GM19397 (cell line): ENCODE results near the gene CHD2.

ENCODE experiments used
- ATAC-seq: cut with Tn5 transposase; IDR thresholded peaks from one replicate; pipeline ENCODE4 v1.9.1; 2021; ENCODE audit warnings: mild to moderate bottlenecking, moderate library complexity; ENCODE audit not compliant: unreplicated experiment

Gene CHD2

DNA sequence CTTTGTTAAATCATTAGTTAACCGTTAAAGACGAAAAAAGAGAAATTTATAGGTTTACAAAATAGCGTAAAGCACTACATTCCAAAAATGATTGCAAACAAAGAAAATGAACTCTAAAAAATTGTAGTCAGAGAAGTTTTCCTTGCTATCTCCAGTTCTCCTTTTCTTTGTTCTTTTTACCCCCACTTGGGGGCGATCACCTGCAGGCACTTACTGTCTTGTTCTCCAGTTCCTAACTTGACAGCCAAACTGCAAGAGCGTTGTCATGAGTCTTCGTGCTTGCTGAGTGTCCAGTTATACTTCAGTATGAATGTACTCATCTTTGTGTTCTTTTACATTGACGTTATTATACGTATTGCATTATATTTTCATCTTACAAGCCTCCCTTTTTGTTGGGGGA is 54.5 kb downstream of the CHD2 start:
- ATAC-seq: no peak

DNA sequence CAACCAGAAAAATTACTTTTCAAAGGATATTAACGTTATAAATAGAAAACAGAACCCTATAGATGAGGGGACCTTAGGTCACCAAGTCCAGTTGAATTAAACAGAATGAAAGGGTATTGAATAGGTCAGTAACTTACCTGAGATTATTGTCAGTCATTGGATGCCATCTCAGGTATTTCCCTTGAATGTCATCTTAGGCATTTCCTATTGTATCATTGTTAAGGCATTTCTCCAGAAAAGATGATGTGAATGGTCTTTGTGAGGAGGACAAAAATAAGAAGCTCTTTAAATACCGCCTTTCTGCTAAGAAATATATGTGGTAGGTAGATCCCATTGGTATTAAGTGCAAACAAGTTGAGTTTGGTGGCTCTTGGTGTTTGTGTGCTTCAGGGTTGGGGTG is 55.6 kb downstream of the CHD2 start:
- ATAC-seq: no peak

DNA sequence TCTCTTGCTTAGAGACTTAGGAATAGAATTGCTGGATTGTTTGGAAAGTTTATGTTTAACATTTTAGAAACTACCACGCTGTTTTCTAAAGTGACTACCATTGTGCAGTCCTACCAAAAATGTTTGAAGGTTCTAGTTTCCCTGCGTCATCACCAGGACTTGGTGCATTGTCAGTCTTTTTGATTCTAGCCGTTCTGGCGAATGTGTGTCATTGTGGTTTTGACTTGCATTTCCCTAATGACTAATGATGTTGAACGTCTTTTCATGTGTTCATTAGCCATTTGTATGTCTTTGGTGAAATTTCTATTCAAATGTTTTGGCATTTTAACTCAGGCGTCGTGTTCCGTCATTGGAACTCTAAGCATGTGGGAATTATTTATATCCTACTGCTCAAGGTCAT is 58.0 kb downstream of the CHD2 start:
- no peak for ATAC-seq

DNA sequence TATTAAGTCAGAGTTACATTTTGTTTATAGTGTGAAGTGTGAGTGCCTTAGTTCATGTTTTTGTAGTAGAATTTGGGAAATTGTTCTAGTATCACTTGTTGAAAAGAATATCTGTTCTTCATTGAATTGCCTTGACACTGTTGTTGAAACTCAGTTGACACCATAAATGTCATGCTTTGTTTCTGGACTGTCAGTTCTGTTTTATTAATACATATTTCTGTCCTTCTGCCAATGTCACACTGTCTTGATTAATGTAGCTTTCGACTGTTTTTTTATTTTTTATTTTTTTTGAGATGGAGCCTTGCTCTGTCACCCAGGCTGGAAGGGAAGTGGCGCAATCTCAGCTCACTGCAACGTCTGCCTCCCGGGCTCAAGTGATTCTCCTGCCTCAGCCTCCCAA is 59.1 kb downstream of the CHD2 start:
- ATAC-seq: no peak

DNA sequence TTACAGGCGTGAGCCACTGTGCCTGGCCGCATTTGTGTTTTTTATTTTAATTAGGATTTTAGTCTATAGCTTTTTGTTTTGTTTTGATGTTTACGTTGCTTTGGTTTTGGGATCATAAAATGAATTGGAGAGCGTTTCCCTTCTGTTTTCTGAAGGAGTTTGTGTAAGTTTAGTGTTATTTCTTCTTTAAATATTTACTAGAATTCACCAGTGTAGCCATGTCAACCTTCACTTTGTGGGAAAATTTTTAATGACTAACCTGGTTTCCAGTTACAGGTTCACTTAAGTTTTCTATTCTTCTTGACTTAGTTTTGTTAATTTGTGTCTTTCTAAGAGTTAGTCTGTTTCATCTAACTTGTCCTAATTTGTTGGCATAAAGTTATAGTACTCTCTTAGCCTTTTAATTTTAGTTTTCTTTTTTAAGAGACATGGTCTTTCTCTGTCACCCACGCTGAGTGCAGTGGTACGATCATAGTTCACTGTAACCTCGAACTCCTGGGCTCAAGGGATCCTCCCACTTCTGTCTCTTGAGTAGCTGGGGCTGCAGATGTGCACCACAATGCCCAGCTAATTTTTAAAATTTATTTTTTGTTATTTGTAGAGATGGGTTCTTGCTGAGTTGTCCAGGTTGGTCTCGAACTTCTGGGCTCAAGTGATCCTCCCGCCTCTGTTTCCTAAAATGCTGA is 61.0 kb downstream of the CHD2 start:
- ATAC-seq: no peak

DNA sequence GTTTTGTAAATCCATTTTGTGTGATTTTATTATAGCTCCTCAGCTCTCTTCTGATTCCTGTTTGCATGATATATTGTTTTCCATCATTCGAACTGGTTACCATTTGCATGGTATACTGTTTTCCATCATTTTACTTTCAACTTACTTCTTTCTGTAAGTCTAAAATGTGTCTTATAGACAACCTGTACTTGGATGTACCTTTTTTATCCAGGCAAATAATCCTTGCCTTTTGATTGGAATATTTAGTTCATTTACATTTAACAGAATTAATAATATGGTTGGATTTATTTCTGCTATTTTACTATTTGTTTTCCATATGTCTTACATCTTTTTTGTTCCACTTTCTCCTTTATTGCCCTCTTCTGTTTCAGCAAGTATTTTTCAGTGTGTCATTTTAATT is 62.8 kb downstream of the CHD2 start:
- no peak for ATAC-seq

DNA sequence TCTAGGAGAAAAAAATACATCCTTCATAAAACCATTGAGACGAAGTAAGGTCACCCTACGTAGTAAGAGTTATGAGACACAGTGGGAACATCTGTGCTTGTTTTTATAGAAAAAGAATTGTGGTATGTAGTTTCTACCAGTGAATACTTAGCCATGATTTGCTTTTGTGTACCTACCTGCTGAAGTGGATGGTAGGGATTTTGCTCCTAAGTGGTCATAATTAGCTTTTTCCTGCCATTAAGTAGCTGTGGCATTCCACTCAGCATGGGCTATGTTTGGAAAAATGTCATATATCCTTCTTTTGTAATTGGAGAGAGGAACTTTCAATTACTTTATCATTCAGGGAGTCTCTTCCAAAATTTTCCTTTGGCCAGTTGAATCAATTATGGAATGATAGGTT is 63.7 kb downstream of the CHD2 start:
- no peak for ATAC-seq

DNA sequence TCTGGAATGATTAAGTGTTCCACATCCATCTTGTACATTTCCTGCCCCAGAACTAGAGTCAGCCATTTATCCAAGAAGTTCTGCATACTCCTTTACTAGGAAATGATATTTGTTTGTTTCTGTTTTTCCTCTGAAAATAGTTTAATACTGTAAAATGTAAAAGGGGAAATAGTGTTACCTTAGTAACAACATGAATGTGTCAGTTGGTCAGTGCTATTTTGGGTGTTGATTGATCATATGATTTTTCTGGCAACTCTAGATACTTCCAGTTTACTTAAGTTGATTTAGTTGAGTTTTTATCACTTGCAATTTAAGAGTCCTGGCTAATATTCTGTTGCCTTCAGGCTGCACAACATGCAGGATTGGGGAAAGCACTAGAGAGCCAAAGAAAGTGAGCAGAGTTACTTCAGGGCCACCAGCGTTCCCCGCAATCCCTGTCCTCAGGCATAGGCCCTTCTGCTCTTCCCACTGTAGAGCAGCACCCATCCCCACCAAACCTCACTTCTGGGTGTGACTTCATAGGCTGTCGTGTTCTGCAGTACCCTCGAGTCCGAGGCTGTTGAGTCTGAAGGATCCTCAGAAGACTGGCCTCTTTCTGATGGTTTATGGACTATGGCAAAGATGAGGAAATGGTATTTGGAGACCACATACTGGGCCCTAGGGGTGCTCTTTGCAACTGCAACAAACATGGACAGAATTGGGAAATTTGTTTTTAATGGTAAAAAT is 69.0 kb downstream of the CHD2 start:
- no peak for ATAC-seq

DNA sequence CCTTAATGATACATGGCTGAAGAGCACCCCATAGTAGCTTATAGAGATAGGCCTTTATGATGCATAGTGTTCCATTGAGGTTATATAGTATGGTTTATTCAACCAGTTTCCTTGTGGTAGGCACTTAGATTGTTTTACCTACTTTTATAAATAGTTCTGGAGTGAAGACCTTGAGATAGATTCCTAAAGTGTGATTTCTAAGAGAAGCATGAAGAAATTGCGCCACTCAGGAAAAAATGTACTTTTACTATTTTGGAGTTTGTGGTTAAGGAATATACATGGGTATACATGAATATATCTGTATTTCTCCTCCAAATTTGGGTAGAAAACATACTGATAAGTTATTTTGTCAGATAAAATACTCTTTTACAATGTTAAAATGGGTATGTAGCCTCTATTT is 70.5 kb downstream of the CHD2 start:
- ATAC-seq: no peak

DNA sequence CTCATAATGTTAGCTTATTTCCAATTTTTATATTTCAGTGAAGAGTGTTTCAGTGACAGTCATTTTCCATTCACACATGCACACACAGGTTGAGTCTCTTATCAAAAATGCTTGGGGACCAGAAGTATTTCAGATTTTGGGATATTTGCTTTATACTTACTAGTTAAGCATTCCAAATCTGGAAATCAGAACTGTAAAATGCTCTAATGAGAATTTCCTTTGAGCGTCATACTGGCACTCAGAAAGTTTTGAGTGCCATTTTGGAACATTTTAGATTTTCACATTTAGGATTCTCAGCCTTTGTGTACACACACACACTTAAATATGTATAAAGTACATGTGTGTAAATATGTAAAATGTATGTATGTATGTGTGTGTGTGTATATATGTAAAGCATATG is 71.0 kb downstream of the CHD2 start:
- ATAC-seq: no peak

DNA sequence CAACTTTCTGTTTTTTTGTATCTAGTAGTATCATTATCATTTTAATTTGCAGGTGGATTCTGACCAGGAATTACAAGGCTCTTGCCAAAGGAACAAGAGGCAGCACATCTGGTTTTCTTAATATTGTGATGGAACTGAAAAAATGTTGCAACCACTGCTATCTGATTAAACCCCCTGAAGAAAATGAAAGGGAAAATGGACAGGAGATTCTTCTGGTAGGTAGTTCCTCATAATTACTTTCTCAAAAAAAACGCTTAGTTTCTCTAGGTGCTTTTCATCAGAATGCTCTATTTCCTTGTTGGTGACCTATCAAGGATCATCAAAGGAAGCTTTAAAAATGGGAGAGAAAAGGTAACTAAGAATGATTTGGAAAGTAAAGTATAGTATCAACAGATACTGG is 71.6 kb downstream of the CHD2 start:
- ATAC-seq: no peak

DNA sequence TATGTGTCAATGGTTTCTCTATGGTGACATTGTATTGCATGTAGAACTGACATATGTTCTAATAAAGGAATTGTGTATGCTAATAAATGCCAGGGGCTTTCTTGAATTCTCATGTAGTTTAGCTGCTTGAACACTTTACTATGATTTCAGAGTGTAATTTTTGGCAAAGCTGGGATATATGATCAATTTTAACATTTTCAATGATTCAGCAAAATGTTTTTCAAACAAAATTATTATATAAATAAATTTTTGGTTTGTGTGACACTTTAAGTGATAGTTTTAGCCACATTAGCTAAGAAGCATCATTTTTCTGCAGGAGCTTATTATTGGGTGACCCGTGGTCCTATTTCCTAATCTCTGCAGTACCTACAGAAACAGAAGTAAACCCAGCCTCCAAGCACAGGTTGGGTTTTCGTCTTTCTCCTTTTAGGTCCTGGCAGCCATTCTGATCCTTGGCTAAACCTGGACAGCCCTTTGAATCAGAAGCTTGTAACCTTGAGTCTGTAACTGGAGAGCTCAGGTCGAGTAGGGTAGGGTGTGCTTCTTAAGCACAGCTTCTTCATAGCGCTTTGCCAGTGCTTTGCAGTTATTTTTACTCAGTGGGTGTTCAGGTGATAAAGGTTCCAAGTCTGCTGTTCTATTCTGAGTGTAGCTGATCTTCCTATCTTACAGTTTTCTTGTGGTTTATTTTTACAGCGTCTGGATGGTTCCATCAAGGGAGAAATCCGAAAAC is 74.2 kb downstream of the CHD2 start:
- no peak for ATAC-seq

DNA sequence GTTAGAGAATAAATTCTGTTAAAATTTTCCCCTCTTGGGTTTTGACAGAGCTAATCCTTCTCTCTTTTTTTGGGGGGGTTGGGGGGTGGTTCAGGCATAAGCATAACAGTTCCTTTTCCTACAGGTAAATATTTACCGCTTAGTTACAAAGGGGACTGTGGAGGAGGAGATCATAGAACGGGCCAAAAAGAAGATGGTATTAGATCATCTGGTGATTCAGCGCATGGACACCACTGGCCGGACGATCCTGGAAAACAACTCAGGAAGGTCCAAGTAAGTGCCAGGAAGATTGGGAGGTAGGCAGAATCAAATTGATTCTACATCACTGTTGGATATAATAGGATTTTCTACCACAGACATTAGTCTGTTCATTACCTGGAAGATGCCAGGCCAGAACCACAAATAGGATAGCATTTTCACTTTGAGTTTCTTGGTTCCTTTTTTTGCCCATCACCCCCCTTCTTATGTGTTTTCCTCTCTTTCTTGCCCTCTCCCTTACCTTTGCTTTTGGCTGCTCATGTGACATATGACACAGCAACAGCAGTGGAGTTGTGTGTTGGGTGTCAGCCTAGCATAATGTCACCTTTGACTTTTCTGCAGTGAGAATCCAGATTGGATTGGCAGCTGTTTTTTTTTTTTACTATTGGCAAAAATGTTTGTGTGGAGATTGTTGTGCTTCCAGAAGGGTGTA is 79.0 kb downstream of the CHD2 start:
- no peak for ATAC-seq

DNA sequence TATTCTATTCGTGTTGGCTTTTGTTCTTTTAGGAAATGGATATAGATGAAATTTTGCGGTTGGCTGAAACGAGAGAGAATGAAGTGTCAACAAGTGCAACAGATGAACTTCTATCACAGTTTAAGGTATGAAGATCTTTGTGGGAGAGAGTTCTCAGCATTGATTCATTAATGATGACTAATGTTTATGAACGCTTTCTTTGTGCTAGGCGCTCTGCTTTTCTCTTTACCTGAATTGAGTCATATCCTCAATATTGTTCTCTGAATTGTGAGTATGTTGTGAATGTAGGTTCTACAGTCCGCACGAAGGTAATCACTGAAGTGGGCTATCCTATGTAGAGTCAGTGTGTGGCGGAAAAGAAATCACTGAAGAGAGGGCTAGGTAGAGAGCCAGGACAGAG is 81.2 kb downstream of the CHD2 start:
- ATAC-seq: no peak

DNA sequence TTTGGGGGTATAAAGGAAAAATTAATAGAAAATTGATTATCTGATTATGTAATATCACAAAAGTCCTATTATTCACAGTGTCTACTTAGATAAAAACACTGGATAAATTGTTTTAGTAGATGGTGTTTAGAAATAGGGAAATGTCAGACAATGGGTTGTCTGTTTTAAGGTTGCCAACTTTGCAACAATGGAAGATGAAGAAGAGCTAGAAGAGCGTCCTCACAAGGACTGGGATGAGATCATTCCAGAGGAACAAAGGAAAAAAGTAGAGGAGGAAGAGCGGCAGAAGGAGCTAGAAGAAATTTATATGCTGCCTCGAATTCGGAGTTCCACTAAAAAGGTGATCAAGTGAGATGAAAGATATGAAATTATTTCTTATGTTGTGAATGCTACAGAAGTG is 84.0 kb downstream of the CHD2 start:
- no peak for ATAC-seq

DNA sequence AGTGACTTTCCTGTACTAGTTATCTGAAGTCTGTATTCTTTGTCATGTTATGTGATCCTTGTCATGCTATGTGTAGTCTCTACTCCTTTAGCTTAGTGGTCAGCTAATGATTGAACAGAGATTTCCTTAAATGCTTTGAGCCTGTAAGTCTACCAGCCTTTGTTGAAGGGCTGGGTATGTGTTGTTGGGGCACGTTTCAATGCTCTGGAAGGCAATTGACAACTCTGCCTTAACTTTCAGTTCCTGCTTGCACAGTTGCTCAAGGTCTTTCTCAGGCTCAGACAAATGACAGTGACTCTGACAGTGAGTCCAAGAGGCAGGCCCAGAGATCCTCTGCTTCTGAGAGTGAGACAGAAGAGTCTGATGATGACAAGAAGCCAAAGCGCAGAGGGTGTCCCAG is 89.3 kb downstream of the CHD2 start:
- peak; percentile 88 for ATAC-seq

DNA sequence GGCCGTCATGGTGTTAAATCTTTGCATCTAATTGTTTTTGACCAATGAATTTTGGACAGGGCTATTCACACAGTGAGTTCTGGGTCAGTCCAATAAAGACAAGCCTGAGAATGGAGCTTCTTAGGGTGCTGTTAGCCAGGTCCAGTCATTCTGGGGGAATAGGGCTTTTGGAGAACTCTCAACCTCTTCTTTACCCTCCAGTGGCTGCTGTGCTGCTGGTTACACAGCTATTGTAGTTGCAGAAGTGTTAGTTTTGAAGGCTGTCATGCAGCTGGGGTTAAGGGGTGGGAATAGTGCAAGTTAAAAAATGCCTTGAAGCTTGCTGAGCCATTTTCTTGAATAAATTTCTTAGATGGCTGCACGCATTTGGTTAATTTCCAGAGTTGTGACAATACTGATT is 89.9 kb downstream of the CHD2 start:
- ATAC-seq: no peak

DNA sequence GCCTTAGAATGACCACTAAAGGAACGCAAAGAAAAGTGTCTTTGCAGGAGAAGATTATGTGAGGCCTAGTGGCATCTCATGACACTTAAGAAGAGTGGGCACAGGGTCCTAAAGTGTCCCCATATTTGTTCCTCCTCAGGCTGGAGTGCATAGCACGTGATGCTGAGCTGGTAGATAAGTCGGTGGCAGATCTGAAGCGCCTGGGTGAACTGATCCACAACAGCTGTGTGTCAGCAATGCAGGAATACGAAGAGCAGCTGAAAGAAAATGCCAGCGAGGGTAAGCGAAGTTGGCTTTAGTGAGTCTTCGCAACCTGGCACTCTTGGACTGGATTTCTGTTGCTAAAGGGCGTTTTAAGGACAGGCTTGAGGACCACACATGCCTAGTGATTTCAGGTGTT is 92.6 kb downstream of the CHD2 start:
- no peak for ATAC-seq

DNA sequence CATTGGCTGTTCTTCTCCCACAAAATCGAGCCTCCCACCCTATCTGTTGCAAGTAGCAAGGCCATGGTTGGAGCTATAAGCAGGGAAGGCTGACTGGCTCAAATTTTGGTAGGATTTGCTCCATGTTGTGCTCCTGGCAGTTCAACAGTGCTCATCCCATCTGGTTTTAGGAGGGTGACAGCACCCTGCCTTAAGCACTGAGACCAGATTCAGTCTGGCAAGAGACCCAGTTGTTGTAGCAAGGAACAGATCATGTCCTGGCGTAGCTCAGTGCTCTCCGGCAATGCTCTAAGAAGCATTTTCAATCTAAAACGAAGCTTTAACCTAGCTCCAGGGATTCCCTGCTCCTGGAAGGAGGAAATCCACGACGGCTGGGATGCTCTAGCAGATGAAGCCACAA is 97.7 kb downstream of the CHD2 start:
- no peak for ATAC-seq

DNA sequence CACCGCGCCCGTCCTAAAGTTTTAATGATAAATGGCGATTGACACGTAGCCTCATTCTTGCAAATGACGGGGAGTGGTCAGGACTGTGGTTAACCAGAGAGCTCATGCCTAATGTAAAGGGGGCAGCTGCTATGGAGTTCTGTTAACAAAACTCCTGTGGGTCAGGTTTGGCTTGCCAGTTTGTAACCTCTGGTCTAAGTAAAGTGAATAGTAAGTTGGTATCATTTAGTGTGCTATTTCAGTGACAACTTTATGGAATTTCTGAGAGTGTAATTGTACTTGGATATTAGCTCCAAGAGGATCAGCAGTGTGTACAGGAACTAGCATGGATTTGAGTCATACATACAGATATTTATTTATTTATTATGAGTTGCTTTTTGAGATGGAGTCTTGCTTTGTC is 101.0 kb downstream of the CHD2 start:
- no peak for ATAC-seq

DNA sequence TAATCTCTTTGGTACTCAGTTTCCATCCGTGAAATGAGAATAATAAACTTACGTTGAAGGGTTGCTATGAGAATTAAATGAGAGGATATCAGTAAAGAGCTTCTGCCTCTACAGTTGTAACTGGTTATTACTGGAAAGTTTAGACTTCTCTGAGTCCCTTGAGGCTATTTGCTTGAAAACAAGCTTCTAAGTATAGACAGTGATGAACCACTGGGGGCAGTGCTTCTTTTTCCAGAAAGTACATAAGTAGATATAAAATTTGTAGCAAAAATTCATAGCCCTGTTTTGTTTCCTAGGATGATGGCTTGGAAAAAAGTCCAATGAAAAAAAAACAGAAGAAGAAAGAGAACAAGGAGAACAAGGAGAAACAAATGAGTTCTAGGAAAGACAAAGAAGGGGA is 101.8 kb downstream of the CHD2 start:
- no peak for ATAC-seq

DNA sequence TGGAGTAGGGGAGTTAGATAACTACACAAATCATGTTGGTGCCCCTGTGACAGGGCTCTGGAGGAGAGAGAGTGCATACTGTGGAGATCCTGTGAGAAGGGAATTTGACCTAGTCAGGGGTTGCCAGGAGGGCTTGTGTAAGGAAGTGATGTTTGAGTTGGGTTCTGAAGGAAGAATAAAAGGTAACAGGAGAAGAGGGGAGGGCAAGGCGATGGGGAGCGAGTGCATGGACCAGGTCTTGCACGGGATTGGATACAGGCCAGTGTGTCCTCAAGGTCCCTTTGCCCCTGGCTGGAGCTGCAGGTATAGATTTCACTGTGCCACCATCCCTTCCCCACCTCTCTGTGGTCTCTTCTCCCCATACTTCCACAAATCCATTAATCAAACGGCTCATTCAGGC is 105.0 kb downstream of the CHD2 start:
- no peak for ATAC-seq
